Upper lobe of left lung (tissue), 4 donors: ENCODE data around the gene SAP30BP.

Experiments
- POLR2AphosphoS5 ChIP-seq, 2 donors: sonication (generic); formaldehyde crosslinking; IDR thresholded peaks; one replicate each; pipeline ENCODE4 v1.5.1; 2017; ENCODE audit warnings: antibody characterized with exemption in 2 of 2
- TF ChIP-seq, protein P1 (sequence below), 6 experiments: fragments of 450-650 bp in 4 of 6; fragments of 200-600 bp in 2 of 6; sonication (generic) in 2 of 6; IDR thresholded peaks; one replicate each; pipeline ENCODE4 v1.5.1; 2016 to 2019; ENCODE audit warnings: antibody characterized with exemption in 6 of 6

DNA sequence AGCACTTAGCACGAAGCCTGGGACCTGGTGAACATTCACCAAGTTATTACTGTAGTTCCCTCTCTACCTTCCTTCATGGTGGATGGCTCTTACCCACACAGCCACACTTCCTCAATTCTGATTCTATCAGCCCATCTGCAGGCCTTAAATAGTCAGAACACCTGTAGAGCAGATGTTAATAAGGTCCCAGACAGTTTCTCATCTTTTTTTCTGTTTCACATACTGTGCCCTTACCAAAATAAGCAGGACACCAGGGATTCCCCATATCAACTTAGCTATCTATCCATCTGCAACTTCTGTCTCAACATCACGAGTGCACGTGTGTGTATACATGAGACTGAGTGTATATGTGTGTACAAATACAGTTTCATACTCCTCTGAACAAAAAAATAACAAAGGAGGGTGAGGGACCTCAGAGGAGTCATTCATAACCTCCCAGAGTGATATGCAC, 3.0 kb upstream of the SAP30BP start:
- TF ChIP-seq, protein P1, sequence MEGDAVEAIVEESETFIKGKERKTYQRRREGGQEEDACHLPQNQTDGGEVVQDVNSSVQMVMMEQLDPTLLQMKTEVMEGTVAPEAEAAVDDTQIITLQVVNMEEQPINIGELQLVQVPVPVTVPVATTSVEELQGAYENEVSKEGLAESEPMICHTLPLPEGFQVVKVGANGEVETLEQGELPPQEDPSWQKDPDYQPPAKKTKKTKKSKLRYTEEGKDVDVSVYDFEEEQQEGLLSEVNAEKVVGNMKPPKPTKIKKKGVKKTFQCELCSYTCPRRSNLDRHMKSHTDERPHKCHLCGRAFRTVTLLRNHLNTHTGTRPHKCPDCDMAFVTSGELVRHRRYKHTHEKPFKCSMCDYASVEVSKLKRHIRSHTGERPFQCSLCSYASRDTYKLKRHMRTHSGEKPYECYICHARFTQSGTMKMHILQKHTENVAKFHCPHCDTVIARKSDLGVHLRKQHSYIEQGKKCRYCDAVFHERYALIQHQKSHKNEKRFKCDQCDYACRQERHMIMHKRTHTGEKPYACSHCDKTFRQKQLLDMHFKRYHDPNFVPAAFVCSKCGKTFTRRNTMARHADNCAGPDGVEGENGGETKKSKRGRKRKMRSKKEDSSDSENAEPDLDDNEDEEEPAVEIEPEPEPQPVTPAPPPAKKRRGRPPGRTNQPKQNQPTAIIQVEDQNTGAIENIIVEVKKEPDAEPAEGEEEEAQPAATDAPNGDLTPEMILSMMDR (IDR thresholded peaks at IDR 0.05) = no peak
- TF ChIP-seq POLR2AphosphoS5 (IDR thresholded peaks at IDR 0.05) = no peak
